HCT116 (cell line): ENCODE data around the gene VRK3.

Experiments
- ATF3 ChIP-seq: IDR thresholded peaks from 2 replicates; pipeline ENCODE4 v1.6.1; 2012
- CEBPB ChIP-seq: IDR thresholded peaks from 2 replicates; pipeline ENCODE4 v1.6.1; 2012; ENCODE audit warnings: low read depth
- CTCF ChIP-seq, 3 experiments: fragments of 200-600 bp in 1 of 3; sonication (generic) in 1 of 3; IDR thresholded peaks in 2 of 3; conservative IDR thresholded peaks in 1 of 3; 2 replicates each; pipeline ENCODE4 v1.5.1; 2012 to 2017; ENCODE audit warnings: low read depth in 2 of 3, low read length in 2 of 3, antibody characterized with exemption in 1 of 3, borderline replicate concordance in 1 of 3, control low read depth in 1 of 3, mild to moderate bottlenecking in 1 of 3, mixed read lengths in 1 of 3, mixed run types in 1 of 3, moderate library complexity in 1 of 3; ENCODE audit not compliant: insufficient read depth in 1 of 3
- EZH2 ChIP-seq: fragments of 200-600 bp; sonication (generic); IDR thresholded peaks from 2 replicates; pipeline ENCODE4 v1.6.1; 2017; ENCODE audit warnings: antibody characterized with exemption, mixed run types
- EZH2phosphoT487 ChIP-seq: fragments of 200-600 bp; IDR thresholded peaks from 2 replicates; pipeline ENCODE4 v1.6.1; 2018; ENCODE audit warnings: antibody characterized with exemption, borderline replicate concordance
- POLR2A ChIP-seq: IDR thresholded peaks from 2 replicates; pipeline ENCODE4 v1.7.0; 2011; ENCODE audit warnings: borderline replicate concordance; ENCODE audit not compliant: insufficient read depth, insufficient read length; ENCODE audit errors: extremely low read depth
- SIN3A ChIP-seq: IDR thresholded peaks from 2 replicates; pipeline ENCODE4 v1.6.1; 2012; ENCODE audit warnings: low read depth
- SP1 ChIP-seq: IDR thresholded peaks from 2 replicates; pipeline ENCODE4 v1.6.1; 2012; ENCODE audit warnings: low read depth
- TCF7L2 ChIP-seq: IDR thresholded peaks from 2 replicates; pipeline ENCODE4 v1.7.0; 2011; ENCODE audit warnings: borderline replicate concordance, inconsistent platforms; ENCODE audit not compliant: insufficient read depth, insufficient read length; ENCODE audit errors: extremely low read depth
- YY1 ChIP-seq: IDR thresholded peaks from 2 replicates; pipeline ENCODE4 v1.6.1; 2011; ENCODE audit warnings: low read length, low read depth, moderate library complexity, mild to moderate bottlenecking; ENCODE audit not compliant: insufficient replicate concordance; ENCODE audit errors: extremely low read depth
- ZBTB33 ChIP-seq: IDR thresholded peaks from 2 replicates; pipeline ENCODE4 v1.6.1; 2011; ENCODE audit warnings: mild to moderate bottlenecking, low read length, moderate library complexity; ENCODE audit not compliant: insufficient replicate concordance; ENCODE audit errors: extremely low read depth

- no peak for TF ChIP-seq CTCF (IDR thresholded peaks at IDR 0.05 in 2 of 3, conservative IDR thresholded peaks at IDR 0.05 in 1 of 3; ENCODE audit: borderline replicate concordance in 1 of 3, insufficient read depth in 1 of 3, low read depth in 2 of 3, low read length in 2 of 3)
- TF ChIP-seq EZH2phosphoT487: no peak
- no peak for TF ChIP-seq CEBPB
- no peak for TF ChIP-seq EZH2
- TF ChIP-seq SIN3A: no peak
- no peak for TF ChIP-seq ATF3
- no peak for TF ChIP-seq SP1
- TF ChIP-seq TCF7L2: no peak
- no peak for TF ChIP-seq POLR2A
- TF ChIP-seq ZBTB33: no peak
- TF ChIP-seq YY1: no peak
Measured at GRCh38 chr19:50030225-50030624, 5.1 kb upstream of the VRK3 start.
